Measurements from ENCODE around the gene LZTFL1. TPM values are rescaled to one million over a fixed set of nuclear protein-coding genes. Genes with fewer than 3 reads are reported as not detected.

The LZTFL1 gene
- total RNA-seq, 4 donors from 2014 or later: 12.0 to 18.3 (median 17.8) TPM

DNA sequence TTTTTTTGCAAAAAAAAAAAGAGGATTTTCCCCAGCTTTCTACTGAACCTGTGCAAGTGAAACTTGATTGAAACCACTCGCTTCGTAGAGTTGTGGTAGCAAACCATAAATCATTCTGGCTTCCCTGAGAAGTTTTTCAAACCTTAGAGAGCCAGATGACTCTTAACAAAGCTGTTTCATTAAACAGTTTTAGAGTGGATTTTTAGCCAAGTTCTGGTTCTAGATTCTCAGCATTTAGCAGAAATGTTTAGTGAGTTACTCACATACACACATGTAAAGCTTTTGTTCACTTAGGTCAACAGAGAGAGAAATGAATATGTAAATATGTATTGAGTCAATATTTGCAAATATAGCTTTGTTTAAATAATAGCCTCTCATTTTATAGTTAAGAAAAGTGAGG, 26.3 kb upstream of the LZTFL1 start:
- Histone ChIP-seq H3K27me3 (no peaks in the 10 kb centered on the region), H3K36me3 (no peaks in the 10 kb centered on the region), H3K4me1 (no peaks in the 10 kb centered on the region), H3K9me3 (peaks cover 0 to 7% (median 3%) of the 10 kb centered on the region in 4 donors), H3K4me3 (no peak overlapping the region), H3K27ac (replicated peaks in 1 of 4) (no peak overlapping the region)
- WGBS: 63% methylated on average over 2 of the region's 2 CpGs
- TF ChIP-seq, protein P1, sequence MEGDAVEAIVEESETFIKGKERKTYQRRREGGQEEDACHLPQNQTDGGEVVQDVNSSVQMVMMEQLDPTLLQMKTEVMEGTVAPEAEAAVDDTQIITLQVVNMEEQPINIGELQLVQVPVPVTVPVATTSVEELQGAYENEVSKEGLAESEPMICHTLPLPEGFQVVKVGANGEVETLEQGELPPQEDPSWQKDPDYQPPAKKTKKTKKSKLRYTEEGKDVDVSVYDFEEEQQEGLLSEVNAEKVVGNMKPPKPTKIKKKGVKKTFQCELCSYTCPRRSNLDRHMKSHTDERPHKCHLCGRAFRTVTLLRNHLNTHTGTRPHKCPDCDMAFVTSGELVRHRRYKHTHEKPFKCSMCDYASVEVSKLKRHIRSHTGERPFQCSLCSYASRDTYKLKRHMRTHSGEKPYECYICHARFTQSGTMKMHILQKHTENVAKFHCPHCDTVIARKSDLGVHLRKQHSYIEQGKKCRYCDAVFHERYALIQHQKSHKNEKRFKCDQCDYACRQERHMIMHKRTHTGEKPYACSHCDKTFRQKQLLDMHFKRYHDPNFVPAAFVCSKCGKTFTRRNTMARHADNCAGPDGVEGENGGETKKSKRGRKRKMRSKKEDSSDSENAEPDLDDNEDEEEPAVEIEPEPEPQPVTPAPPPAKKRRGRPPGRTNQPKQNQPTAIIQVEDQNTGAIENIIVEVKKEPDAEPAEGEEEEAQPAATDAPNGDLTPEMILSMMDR (IDR thresholded peaks at IDR 0.05): no peak
- intact Hi-C loops (cut with DNase I): no loop called here
- DNase-seq (ENCODE audit: extremely low spot score): no peak

DNA sequence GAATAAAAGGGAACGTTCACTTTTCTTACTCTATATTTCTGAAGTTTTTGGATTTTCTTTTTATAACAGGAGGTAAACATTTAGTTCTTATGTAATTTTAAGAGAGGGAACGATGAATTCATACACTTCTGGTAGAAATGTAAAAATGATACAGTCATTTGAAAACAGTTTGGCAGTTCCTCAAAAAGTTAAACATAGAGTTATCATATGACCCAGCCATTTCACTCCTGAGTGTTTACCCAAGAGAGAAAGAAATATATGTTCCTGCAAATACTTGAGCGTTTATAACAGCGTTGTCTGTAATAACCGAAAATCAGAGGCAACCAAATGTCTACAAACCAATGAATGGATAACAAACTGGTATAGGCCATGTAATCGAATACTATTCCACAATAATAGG, 23.6 kb upstream of the LZTFL1 start:
- no peaks in the 10 kb centered on the region for H3K4me1 ChIP-seq
- H3K9me3 ChIP-seq: peaks cover 0 to 9% (median 4%) of the 10 kb centered on the region in 4 donors
- H3K4me3 ChIP-seq: no peak overlapping the region
- WGBS: 63% methylated on average over 6 of the region's 6 CpGs
- H3K27me3 ChIP-seq: no peaks in the 10 kb centered on the region
- no peak for TF ChIP-seq POLR2A (IDR thresholded peaks at IDR 0.05; ENCODE audit: low read depth)
- no peak for TF ChIP-seq POLR2AphosphoS5 (IDR thresholded peaks at IDR 0.05)
- no peak for TF ChIP-seq EP300 (IDR thresholded peaks at IDR 0.05)
- TF ChIP-seq, protein P1 (IDR thresholded peaks at IDR 0.05): no peak
- no peaks in the 10 kb centered on the region for H3K36me3 ChIP-seq
- no peak overlapping the region for H3K27ac ChIP-seq (replicated peaks in 1 of 4)
- no peak for DNase-seq (ENCODE audit: extremely low spot score)
- intact Hi-C loops (cut with DNase I): no loop called here

DNA sequence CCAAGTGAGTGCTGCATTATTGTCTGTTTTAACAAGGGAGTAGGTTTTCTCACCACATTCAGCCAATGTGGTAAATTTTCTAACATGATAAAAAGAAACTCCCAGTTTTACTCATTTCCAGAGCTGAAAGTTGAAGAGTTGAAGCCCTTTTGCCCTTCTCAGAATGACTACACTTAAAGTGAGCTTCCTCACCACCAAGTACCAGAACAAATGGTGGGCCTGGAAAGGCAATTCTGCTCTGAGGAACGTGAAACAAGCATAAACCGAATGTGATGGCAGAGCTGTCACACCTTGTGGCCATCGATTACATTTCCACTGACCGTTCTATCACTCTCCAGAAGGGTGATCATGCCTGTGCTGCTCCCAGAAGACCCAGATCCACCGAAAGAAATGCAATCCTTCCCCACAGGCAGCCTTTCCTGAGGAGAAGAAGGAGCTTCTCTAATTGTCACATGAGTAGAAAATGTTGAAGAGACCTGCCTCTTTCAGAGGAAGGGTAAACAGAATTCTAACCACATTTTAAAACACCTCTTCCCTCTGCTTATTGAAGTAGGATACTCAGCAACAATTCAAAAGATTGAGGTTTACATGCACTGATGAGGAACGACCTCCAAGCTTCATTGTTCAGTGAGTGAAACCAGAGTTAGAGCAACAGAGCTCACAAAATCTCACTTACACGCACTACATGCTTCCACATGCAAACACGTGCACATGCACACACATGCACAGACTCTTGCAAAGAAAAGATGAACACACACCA, 23.0 kb upstream of the LZTFL1 start:
- Histone ChIP-seq H3K4me1 (no peaks in the 10 kb centered on the region), H3K4me3 (no peak overlapping the region), H3K9me3 (peaks cover 0 to 9% (median 4%) of the 10 kb centered on the region in 4 donors), H3K36me3 (no peaks in the 10 kb centered on the region), H3K27me3 (no peaks in the 10 kb centered on the region), H3K27ac (replicated peaks in 1 of 4) (no peak overlapping the region)
- intact Hi-C loops (cut with DNase I): no loop called here
- no peak for DNase-seq (ENCODE audit: extremely low spot score)
- WGBS: 64% methylated on average over 8 of the region's 8 CpGs
- TF ChIP-seq POLR2A (IDR thresholded peaks at IDR 0.05; ENCODE audit: low read depth) (no peak), EP300 (IDR thresholded peaks at IDR 0.05) (no peak), POLR2AphosphoS5 (IDR thresholded peaks at IDR 0.05) (no peak)
- TF ChIP-seq, protein P1 (IDR thresholded peaks at IDR 0.05): no peak

DNA sequence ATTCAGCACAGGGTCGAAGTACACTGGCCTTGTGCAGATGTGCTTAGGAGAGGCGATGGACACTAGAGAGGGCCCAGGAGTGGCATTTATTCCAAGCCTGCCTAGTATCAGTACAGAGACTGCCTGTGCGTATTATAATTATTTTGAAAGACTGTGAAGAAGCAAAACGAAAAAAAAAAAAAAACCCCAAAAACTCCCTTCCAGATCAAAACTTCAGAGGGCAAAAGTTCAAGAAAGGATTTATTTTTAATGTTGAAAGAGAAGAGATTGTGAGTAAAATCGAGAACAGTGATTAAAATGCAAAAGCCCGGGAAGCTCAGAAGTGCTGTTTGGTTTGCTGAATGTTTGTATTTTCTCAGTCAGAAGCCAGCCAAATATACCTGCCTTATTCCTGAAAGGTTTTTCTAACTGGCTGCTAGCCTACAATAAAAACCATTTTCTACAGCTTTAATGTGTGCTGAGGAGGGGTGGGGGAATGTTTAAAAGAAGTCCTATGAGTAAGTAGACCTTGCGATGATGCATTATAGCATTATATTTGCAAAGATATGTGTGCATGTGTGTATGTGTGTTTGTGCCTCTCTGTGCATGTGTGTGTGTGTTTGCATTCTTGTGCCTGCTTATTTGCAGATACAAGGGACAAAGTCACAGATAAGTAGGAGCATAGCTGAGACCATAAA, 19.3 kb upstream of the LZTFL1 start:
- H3K4me1 ChIP-seq: no peaks in the 10 kb centered on the region
- intact Hi-C loops (cut with DNase I): no loop called here
- H3K4me3 ChIP-seq: no peak overlapping the region
- 69% methylated on average over 7 of the region's 7 CpGs for WGBS
- no peaks in the 10 kb centered on the region for H3K27me3 ChIP-seq
- TF ChIP-seq EP300 (IDR thresholded peaks at IDR 0.05): no peak
- TF ChIP-seq POLR2A (IDR thresholded peaks at IDR 0.05; ENCODE audit: low read depth): no peak
- no peak for DNase-seq (ENCODE audit: extremely low spot score)
- H3K9me3 ChIP-seq: peaks cover 0 to 9% (median 4%) of the 10 kb centered on the region in 4 donors
- no peak overlapping the region for H3K27ac ChIP-seq (replicated peaks in 1 of 4)
- H3K36me3 ChIP-seq: no peaks in the 10 kb centered on the region

- H3K27ac ChIP-seq (replicated peaks in 1 of 4): no peak overlapping the region
- H3K9me3 ChIP-seq: peaks cover 0 to 9% (median 4%) of the 10 kb centered on the region in 4 donors
- no peaks in the 10 kb centered on the region for H3K4me1 ChIP-seq
- H3K36me3 ChIP-seq: no peaks in the 10 kb centered on the region
- DNase-seq (ENCODE audit: extremely low spot score): no peak
- no peak overlapping the region for H3K4me3 ChIP-seq
- H3K27me3 ChIP-seq: no peaks in the 10 kb centered on the region
- TF ChIP-seq EP300 (IDR thresholded peaks at IDR 0.05) (no peak), POLR2AphosphoS5 (IDR thresholded peaks at IDR 0.05) (no peak), POLR2A (IDR thresholded peaks at IDR 0.05; ENCODE audit: low read depth) (no peak)
- TF ChIP-seq, protein P1 (IDR thresholded peaks at IDR 0.05): no peak
- intact Hi-C loops (cut with DNase I): no loop called here
- 87% methylated on average over 4 of the region's 4 CpGs for WGBS
Observed at GRCh38 chr3:45860481-45860880, 18.6 kb upstream of the LZTFL1 start.
